SK-N-MC (cell line): ENCODE results near the gene PPP4R1.

ENCODE experiments used
- DNase-seq: peaks from one replicate; pipeline ENCODE4 v3.0.0-alpha.2; 2011; ENCODE audit warnings: low read depth, low spot score
- H3K27ac ChIP-seq: fragments of 200-600 bp; sonication (generic); 2 replicates; pipeline ENCODE4 v1.5.1; 2016; ENCODE audit warnings: mixed run types
- H3K36me3 ChIP-seq: fragments of 200-600 bp; sonication (generic); 2 replicates; pipeline ENCODE4 v1.6.1; 2017; ENCODE audit warnings: antibody characterized with exemption, low read length, mixed read lengths; ENCODE audit not compliant: insufficient read depth
- H3K4me3 ChIP-seq: fragments of 200-600 bp; sonication (generic); 2 replicates; pipeline ENCODE4 v1.5.1; 2016
- H3K9ac ChIP-seq: fragments of 200-600 bp; sonication (generic); 2 replicates; pipeline ENCODE4 v1.8.0; 2017; ENCODE audit warnings: mixed run types, mixed read lengths; ENCODE audit not compliant: insufficient read length
- H3K9me3 ChIP-seq: fragments of 200-600 bp; sonication (generic); 2 replicates; pipeline ENCODE4 v1.6.1; 2017; ENCODE audit warnings: low read depth, mild to moderate bottlenecking, antibody characterized with exemption, low read length, moderate library complexity, mixed read lengths
- EZH2 ChIP-seq: fragments of 200-600 bp; sonication (generic); IDR thresholded peaks from one replicate; pipeline ENCODE4 v1.6.1; 2017; ENCODE audit warnings: antibody characterized with exemption
- FOXP2 ChIP-seq: optimal IDR thresholded peaks from 2 replicates; pipeline ENCODE3; 2011; ENCODE audit warnings: mild to moderate bottlenecking, moderate library complexity; ENCODE audit not compliant: insufficient read depth; ENCODE audit errors: extremely low read length, control extremely low read depth
- POLR2AphosphoS5 ChIP-seq: IDR thresholded peaks from 2 replicates; pipeline ENCODE4 v1.6.1; 2012; ENCODE audit warnings: mild to moderate bottlenecking, low read depth, low read length, borderline replicate concordance

PPP4R1 gene

DNA sequence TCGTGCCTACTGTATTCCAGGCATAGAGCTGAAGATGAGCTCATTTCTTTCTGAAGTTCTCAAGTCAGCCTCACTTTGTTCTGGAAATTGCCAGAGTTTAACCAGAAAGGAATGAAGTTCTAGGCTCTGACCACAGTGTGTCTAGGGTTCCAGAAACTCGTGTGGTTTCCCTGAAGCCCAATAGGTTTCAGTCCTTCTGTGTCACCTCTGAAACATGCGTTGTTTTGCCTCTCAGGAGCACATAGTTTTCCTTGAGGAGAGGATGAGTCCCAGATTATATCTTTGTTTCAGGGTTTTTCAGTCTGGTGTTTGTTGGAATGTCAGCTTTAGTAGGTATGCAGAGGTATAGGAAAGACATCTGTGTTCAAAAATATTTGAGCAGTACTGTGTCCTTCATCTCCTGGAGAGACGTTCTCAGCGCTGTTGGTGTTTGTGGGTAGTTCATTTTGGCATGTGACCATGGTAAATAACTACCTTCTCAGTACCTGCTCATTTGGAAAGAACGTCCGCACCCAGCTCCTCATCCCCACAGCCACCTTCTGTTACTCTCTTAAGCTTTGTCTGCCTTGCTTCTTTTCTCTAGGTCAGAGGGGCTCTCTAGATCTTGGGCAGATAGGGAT, 82.5 kb downstream of the PPP4R1 start:
- peaks cover 53% of the 10 kb centered on the region for H3K36me3 ChIP-seq
- no peak overlapping the region for H3K9ac ChIP-seq
- peaks cover 9% of the 10 kb centered on the region; the same call in 1 of the 2 replicates for H3K9me3 ChIP-seq
- DNase-seq: no peak
- H3K27ac ChIP-seq: no peak overlapping the region
- TF ChIP-seq FOXP2: no peak
- no peak for TF ChIP-seq POLR2AphosphoS5
- TF ChIP-seq EZH2: no peak
- no peak overlapping the region for H3K4me3 ChIP-seq

- Histone ChIP-seq H3K9me3 (peaks cover 9% of the 10 kb centered on the region; the same call in 1 of the 2 replicates), H3K27ac (no peak overlapping the region), H3K36me3 (peaks cover 56% of the 10 kb centered on the region), H3K4me3 (no peak overlapping the region), H3K9ac (no peak overlapping the region)
- DNase-seq: no peak
- no peak for TF ChIP-seq EZH2
- no peak for TF ChIP-seq POLR2AphosphoS5
- no peak for TF ChIP-seq FOXP2
These were observed 83.9 kb downstream of the PPP4R1 start for GRCh38 chr18:9530226-9531009.

- DNase-seq: no peak
- TF ChIP-seq POLR2AphosphoS5: no peak
- TF ChIP-seq EZH2: no peak
- TF ChIP-seq FOXP2: no peak
- Histone ChIP-seq H3K36me3 (peaks cover 58% of the 10 kb centered on the region), H3K27ac (no peak overlapping the region), H3K4me3 (no peak overlapping the region), H3K9me3 (peaks cover 9% of the 10 kb centered on the region; the same call in 1 of the 2 replicates), H3K9ac (no peak overlapping the region)
These were observed 87.9 kb downstream of the PPP4R1 start for GRCh38 chr18:9526458-9526857.

DNA sequence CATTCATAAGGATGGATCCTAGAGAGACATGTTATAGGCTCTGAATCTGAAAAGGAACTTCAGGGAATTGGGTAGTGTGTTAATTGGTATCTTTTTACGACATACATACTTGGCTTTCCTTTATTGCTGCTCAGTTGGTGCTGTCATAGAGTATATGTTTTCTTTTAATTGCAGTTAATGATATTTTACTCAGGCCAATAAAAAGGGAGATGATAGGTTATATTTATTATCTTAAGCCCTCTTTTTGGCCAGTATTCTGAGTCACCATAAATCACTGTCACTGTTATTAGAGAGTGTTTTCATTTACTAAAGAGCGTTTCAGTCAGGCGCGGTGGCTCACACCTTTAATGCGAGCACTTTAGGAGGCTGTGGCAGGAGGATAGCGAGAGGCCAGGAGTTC, 91.4 kb downstream of the PPP4R1 start:
- Histone ChIP-seq H3K27ac (no peak overlapping the region), H3K4me3 (no peak overlapping the region), H3K9me3 (peaks cover 3% of the 10 kb centered on the region; the same call in 1 of the 2 replicates), H3K36me3 (peaks cover 44% of the 10 kb centered on the region), H3K9ac (no peak overlapping the region)
- no peak for TF ChIP-seq FOXP2
- TF ChIP-seq POLR2AphosphoS5: no peak
- TF ChIP-seq EZH2: no peak
- DNase-seq: no peak

- no peak overlapping the region for H3K27ac ChIP-seq
- peaks cover 39% of the 10 kb centered on the region for H3K36me3 ChIP-seq
- H3K9me3 ChIP-seq: no peaks in the 10 kb centered on the region
- TF ChIP-seq POLR2AphosphoS5 (no peak), FOXP2 (no peak), EZH2 (no peak)
- H3K9ac ChIP-seq: no peak overlapping the region
- no peak overlapping the region for H3K4me3 ChIP-seq
- DNase-seq: no peak
These were observed 92.6 kb downstream of the PPP4R1 start for GRCh38 chr18:9521770-9522169.

DNA sequence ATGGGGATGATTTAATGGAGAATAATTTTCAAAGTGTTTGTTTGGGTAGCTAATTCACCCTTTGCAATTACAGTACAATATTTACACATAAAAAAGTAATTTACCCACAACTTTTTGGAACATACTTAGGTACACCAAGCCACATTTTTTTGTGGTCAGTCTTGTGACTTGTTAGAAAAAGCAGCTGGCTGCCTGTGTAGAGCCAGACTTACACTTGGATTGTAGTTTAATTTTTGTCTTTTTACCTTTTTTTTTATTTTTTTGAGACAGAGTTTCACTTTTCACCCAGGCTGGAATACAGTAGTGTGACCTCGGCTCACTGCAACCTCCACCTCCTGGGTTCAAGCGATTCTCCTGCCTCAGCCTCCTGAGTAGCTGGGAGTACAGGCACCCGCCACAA, 93.7 kb downstream of the PPP4R1 start:
- H3K4me3 ChIP-seq: no peak overlapping the region
- H3K27ac ChIP-seq: no peak overlapping the region
- TF ChIP-seq EZH2 (no peak), POLR2AphosphoS5 (no peak), FOXP2 (no peak)
- H3K36me3 ChIP-seq: peaks cover 28% of the 10 kb centered on the region
- no peak overlapping the region for H3K9ac ChIP-seq
- H3K9me3 ChIP-seq: no peaks in the 10 kb centered on the region
- no peak for DNase-seq

GRCh38 chr18:9519399-9519798, 95.0 kb downstream of the PPP4R1 start:
- TF ChIP-seq POLR2AphosphoS5: no peak
- TF ChIP-seq EZH2: no peak
- no peak for TF ChIP-seq FOXP2
- Histone ChIP-seq H3K36me3 (peaks cover 18% of the 10 kb centered on the region), H3K9me3 (no peaks in the 10 kb centered on the region), H3K27ac (no peak overlapping the region; the same call in 1 of the 2 replicates), H3K9ac (no peak overlapping the region), H3K4me3 (no peak overlapping the region)
- DNase-seq: no peak

GRCh38 chr18:9517869-9518268, 96.5 kb downstream of the PPP4R1 start:
- Histone ChIP-seq H3K27ac (no peak overlapping the region), H3K9me3 (no peaks in the 10 kb centered on the region), H3K36me3 (peaks cover 17% of the 10 kb centered on the region), H3K9ac (no peak overlapping the region), H3K4me3 (no peak overlapping the region)
- TF ChIP-seq FOXP2 (no peak), EZH2 (no peak), POLR2AphosphoS5 (no peak)
- DNase-seq: no peak
